CD4-positive, alpha-beta T cell treated with Interleukin-4 for 1 hour (primary cell): ENCODE results near the gene POU2AF3.
"Not testable (repeated sequence)": the region's sequence is repeated elsewhere in the genome, so short reads cannot be mapped to it uniquely, and the experiment has no call there.

Experiments used
- DNase-seq, 2 donors: peaks; one replicate each; pipeline ENCODE4 v3.0.0-alpha.2; 2020 to 2022

The POU2AF3 gene, protein sequence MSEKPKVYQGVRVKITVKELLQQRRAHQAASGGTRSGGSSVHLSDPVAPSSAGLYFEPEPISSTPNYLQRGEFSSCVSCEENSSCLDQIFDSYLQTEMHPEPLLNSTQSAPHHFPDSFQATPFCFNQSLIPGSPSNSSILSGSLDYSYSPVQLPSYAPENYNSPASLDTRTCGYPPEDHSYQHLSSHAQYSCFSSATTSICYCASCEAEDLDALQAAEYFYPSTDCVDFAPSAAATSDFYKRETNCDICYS

DNA sequence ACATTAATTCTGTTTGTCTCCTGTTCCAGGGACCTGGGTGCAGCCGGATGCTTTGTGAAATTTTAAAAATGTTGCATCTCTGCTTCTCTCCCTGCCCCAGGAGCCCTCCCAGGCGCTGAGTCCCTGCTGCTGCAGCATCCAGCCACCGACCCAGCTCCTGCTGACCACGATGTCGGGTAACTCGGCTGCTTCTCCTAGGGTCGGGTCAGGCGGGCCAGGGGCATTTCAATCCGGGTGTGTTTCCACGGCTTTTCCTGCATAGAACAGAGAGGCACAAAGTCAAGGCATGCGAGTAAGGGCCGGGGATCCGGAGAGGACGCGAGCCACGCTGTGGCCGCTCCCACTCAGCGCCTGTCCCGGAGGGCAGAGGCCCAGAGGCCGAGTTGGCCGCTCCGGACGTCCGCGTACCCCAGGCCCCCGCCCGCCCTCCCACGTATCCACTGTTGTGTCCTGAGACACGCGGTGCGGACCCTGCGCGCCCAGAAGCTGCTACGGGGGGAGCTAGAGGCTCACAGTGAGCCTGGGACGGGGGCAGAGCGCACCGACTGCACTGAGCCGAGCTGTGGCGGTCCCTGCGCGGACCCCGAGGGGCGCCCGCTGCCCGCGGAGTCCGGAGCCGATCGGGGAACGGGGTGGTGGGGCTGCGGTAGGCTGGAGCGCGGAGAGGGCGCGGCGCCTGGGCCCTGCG, at the start of gene POU2AF3:
Gene POU2AF3, plus strand, starts transcription at position 134 of the 688 bp plus-strand sequence. Its CDS starts 36 bp downstream, at position 170.
- DNase-seq = no peak

DNA sequence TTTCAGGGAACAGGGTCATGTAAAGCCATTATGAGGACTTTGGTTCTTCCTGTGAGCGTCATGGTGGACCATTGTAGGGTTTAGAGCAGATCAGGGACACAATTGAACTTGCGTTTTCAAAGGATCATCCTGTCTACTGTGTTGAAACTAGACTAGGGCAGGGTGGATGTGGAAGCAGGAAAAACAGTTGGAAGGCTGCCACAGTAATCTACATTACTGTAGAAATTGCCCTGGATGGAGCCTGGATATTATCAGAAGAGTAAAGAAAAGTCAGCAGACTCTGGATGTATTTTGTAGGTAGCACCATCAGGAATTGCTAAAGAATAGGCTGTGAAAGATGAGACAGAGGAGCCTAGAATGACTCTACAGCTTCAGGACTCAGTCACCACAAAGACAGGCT, 47.4 kb upstream of the POU2AF3 start:
- no peak for DNase-seq

DNA sequence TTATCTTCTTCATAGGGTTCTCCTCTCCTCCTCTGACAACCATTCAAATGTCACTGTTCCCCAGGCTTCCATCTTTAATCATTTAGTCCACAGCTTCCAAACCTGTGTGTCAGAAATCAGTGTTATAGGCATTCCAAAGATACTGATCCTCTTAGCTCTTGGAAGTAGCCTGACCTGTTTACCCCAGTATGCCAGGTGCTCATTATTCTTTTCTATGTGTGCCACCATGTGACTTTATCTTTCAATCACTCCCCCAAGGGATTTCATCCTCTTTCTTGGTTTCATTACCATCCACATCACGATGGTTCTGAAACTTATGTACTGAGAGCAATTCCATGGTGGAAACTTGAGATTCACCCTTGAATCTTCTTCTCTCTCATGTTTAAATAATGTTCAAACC, 45.2 kb upstream of the POU2AF3 start:
- DNase-seq = no peak

DNA sequence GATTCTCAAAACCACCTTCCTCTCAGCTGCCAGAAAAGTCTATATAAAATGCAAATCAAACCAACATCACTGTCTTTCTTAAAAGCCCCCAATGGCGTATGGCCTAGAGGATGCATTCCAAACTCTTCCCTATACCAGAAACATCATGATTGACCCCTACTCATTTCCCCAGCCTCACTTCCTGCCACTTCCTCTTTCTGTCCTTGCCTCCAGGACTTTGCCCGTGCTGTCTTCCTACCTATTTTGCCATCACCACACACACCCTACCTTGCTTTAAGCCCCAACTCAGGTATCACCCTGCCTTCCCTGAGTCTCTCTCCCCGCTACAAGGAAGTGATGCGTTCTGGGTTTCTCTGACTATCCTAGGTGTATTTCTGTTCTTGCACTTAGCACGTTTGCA, 44.7 kb upstream of the POU2AF3 start:
- no peak for DNase-seq

DNA sequence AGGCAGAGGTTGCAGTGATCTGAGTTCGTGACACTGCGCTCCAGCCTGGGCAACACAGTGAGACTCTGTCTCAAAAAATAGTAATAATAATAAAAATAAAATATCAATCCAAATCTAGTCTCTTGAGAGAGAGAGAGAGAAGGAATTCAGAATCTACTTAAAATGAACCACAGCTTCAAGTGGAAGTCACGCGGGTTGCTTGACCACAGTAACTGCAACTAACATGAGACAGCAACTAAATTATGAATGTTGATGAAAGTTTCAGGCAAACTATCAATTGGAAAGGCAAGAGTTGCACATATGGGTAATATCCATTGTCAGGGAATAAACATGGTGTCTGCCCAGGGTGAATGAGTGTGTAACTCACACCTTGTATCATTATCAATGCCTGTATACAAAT, 40.3 kb upstream of the POU2AF3 start:
- no peak for DNase-seq

DNA sequence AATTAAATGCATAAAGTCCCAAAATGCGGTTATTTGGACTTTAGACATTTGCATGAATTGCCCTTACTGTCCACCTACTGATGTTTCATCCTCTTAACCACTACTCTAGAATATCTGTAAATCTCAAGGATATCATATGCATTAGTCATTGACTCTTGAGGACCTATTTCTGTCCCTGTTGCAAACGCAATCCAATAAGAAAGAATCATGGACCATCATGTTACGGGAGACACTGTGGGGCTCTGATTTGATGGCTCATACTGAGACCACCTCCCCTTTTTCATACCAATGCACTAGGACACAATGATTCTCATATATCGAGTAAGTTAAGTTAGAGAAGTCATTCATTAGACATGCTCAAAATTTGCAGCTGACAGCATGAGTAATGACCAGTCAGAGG, 38.5 kb upstream of the POU2AF3 start:
- no peak for DNase-seq

DNA sequence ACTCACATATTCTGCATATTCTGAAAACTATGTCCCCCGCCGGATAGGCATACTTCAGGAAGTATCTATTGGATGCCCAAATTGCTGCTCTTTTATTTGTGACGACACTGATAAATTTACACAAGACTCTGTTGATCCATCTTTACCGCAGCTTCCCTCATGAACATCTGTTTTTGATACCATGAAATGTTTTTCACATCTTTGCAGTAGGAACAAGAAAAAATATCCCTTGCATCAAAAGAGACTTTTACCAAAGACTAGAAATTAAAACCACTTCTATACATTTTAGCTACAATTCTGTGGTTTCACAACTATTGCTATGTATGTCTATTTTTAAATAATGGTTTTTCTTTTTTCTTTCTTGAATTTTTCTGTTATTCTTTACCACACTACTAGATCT, 37.5 kb upstream of the POU2AF3 start:
- no peak for DNase-seq

DNA sequence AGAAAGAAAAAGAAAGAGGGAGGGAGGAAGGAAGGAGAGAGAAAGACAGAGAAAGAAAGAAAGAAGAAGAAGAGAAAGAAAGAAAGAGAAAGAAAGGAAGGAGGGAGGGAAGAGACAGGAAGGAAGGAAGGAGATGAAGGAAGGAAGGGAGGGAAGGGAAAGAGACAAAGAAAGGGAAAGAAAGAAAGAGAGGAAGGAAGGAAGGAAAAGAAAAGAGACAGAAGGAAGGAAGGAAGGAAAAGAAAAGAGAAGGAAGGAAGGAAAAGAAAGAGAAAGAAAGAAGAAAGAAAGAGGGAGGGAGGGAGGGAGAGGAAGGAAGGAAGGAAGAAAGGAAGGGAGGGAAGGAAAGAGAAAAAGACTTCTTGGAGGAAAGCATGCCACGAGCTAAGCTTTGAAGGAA, 33.7 kb upstream of the POU2AF3 start:
- no peak for DNase-seq

DNA sequence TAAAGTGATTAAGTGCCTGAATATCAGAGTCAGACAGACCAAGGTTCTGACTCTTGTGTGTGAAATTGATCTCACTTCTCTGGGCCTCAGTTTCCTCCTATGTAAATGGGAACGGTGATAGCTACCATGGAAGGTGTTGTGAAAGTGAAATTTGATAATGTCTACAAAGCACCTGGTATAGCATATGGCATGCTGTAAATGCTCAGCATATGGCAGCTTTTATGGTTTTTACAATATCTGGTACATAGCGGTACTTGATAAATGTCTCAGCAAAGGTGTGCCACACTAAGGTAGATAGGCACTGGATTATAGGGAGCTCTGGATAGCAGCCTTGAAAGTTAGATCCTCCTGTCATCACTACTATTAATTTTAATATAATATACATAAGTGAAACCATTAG, 32.9 kb upstream of the POU2AF3 start:
- no peak for DNase-seq

DNA sequence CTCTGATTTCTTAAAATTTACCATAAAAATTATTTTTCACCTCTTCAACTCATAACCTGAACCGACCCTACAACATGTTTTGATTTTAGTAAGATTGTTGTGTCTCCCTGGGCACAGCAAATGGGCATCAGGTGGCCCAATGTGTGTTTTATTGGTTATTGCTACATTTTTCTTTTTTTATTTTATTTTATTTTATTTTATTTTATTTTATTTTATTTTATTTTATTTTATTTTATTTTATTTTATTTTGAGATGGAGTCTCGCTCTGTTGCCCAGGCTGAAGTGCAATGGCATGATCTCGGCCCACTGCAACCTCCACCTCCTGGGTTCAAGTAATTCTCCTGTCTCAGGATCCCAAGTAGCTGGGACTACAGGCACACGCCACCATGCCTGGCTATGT, 30.0 kb upstream of the POU2AF3 start:
- DNase-seq = not testable (repeated sequence)

DNA sequence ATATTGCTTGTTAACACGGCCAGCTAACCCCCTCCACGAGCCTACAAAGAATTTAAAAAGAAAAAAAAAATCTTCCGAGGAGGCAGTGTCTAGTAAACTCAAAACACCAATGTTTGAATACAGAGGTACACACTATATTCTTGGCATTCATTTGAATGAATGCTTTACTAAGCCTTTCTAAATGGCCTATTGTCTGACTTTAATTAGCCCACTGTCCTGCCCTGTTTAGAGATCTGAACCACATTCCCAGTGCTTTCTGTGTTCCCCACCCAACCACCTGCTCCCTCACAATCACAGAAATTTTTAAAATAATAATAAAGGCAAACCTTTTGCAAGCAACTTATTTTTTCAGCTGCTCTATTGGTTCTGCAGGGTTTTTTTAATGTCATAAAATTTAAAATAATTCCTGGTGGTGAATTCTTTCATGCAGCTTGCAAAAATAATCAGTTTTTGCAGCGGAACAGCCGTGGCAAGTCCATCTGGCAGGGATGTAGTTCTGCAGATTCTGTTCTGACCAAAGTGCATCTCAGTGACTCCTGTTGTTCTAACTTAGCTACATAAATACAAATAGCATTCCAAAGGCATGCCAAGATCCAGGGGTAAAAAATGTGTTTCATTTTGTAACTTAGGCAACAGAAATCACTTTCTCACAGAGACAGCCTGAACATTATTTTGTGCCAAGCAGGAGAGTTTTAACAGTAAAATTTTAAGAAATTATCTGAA, 29.0 kb upstream of the POU2AF3 start:
- DNase-seq = no peak

DNA sequence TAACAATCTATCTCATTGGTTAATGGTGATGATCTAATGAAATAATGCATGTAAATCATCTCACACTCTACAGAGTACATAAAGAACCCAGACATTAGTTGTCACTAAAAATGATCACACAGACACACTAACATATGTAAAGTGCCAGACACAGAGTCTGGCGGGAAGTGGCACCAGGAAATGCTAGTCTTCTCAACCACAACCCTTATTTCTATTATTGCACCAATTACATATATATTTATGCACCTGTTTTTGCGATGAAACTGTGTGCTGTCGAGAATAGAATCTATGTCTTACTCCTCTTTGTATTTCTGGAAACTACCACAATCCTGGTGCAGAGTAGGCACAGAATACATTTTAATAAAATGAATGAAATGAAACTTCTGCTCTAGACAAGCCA, 25.9 kb upstream of the POU2AF3 start:
- no peak for DNase-seq

DNA sequence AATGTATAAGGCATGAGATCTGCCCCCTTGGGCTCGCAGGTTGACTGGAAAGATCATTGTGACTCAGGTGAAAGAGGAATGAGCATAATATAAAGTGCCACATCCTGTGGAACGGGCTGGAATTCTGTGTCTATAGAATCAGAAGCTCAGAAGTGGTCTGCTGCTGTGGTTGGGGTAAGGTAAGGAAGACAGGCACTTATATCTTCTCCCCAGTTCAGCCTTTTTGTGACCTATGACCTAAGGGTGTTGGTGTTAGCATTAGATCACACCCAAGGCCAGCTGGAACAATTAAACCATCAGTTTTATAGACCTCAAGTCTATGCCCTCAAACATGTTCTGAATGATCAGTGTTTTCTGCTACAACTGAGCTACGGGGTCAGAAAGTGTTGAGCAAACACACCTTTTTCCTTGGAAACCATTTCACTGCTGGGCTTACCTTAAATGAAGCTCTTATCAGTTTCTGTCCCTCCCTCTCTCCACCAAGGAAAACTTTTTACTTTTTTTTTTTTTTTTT, 15.7 kb upstream of the POU2AF3 start:
- DNase-seq = no peak

DNA sequence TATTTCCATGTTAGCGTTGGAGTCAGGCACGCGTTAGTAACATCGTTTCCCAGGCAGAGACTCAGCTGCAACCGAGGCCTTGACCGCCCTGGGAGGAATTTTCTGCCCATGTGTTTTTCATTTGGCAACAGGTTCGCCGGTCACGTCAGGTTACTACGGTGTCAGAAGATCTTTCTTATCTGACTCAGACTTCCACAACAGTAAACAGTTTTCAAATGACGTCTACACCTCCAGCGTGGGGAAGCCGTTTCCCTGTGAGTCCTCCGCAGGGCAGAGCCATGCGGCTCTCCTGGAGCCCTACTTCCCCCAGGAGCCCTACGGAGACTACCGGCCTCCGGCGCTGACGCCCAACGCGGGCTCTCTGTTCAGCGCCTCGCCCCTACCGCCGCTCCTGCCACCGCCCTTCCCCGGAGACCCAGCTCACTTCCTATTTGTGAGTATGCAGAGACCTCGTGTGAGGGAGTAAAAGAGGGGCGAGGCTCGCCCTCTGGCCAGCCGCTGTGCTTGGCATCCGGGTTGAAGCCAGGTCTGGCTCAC, 14.3 kb upstream of the POU2AF3 start:
- DNase-seq = no peak

DNA sequence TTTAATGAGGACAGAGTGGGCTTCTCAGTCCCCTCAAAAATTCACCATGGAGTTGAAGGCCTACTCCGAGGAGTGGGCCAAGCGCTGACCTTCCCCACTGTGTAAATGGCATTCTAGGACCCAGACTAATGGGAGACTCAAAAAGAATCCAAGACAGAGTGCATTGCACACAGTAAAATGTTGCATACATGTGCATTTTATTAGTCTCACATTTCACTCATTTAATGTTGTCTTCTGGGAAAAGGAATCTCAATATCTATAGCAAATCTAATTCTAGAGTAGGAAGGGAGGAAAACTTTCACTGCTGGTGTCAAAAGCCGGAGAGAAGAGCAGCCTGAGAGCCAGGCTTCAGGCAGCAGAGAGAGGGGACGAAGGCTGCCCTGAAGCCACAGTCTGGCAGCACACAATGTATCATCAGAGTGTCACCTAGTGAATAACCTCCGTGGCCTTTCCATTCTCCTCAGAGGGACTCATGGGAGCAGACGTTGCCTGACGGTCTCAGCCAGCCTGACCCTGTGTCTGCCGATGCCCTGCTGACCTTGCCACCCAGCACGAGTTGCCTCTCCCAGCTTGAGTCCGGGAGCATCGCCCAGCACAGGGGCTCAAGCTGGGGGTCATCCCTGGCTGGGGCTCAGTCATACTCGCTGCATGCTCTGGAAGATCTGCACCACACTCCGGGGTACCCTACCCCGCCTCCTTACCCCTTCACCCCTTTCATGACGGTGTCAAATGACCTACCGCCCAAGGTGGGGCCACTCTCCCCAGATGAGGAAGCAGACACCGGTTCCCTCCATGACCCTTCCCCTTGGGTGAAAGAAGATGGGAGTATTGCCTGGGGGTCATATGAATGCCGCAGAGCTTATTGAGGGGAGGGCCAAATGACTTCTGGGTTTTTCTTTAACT, 12.9 kb upstream of the POU2AF3 start:
- DNase-seq = no peak

DNA sequence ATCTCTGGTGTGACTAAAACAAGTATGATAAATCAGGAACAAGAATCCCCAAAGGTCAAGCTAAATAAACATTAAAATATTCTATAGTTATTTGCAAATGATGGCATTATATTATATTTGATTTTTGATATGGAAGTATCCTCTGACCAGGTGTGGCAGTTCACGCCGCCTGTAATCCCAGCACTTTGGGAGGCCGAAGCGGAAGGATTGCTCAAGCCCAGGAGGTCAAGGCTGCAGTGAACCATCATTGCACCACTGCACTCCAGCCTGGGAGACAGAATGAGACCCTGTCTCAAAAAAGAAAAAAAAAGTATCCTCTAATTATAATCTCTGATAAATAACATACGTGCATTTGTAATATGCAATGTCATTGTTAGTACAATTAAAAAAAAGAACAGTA, 6.6 kb upstream of the POU2AF3 start:
- DNase-seq = no peak

DNA sequence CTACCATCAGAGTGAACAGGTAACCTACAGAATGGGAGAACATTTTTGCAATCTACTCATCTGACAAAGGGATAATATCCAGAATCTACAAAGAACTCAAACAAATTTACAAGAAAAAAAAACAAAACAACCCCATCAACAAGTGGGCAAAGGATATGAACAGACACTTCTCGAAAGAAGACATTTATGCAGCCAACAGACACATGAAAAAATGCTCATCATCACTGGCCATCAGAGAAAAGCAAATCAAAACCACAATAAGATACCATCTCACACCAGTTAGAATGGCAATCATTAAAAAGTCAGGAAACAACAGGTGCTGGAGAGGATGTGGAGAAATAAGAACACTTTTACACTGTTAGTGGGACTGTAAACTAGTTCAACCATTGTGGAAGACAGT, 5.9 kb upstream of the POU2AF3 start:
- not testable (repeated sequence) for DNase-seq

DNA sequence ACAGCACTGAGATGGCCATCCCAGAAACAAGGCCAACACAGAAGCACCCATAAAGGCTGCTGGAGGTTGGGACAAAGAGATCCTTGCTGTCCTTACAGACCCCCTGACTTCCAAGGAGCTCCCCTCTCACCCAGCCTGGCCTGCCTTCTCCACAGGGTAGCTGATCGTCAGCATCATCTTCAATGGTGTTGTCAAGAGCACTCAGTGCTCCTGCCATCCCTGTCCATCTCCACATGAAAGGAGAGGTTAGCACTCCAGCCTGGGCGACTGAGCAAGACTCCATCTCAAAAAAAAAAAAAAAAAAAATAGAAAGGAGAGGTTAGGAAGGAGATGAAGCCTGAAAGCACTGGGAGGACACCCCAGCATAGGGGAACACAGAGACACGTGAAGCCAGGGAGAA, 2.1 kb upstream of the POU2AF3 start:
- DNase-seq = no peak

DNA sequence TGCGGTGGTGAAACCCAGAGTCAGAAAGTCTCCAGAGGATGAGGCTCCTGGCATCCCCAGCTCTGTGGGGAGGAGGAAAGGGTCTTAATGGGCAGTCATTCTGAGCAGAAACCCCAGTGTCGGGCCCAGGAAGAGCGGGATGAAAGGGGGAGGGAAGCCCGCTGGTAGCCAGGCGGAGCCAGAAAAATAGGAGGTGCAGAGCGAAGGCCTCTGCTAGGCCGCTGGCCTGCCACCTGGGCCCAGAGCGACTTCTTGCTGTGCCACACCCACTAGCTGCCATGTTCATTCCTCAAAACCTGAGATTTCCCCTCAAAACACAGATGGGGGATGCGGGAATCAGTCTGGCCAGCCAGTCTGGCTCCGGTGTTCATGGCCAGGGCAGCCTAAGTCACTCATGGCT, 650 bp upstream of the POU2AF3 start:
- DNase-seq = no peak

DNA sequence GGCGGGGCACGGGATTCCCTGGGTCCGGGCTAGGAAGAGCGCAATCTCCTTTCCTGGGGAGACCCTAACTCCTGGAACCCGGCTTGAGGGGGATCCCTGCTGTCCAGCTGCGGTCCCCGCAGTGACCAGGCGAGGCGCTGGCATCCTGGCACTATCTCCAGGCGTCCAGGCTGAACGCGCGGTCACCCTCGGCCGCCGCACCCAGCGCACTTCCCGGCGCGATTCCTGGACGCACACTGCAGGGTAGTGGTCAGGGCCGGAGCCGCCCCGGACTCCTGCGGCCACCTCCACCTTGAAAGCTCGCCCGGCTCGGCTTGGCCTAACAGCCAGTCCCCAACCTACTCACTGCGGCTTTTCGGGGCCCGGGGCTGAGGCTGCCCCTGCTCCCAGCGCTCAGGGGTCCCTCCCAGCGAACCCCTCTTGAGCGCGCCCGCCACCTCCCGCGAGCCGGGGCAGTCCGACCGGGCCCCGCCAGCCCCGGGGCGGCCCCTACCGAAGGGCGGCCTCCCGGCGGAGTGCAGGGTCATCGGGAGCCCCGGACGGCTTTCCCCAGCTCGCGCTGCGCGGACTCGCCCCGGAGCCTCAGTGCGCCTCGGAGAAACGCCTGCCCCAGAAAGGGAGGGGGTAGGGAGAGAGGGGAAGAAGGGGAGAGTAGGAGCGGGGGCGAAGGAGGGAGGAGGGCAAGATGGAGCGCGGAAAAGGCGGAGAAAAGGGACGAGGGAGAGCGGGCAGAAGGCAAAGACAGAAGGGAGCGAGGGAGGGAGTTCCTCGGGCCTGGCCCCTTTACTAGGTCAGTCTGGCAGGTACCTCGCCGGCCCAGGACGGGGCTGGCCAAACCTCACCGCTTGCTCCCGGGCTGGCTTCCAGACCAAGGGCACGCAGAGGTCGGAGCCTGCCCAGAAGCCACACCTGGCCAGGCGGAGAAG, 1.0 kb downstream of the POU2AF3 start:
- DNase-seq = no peak

DNA sequence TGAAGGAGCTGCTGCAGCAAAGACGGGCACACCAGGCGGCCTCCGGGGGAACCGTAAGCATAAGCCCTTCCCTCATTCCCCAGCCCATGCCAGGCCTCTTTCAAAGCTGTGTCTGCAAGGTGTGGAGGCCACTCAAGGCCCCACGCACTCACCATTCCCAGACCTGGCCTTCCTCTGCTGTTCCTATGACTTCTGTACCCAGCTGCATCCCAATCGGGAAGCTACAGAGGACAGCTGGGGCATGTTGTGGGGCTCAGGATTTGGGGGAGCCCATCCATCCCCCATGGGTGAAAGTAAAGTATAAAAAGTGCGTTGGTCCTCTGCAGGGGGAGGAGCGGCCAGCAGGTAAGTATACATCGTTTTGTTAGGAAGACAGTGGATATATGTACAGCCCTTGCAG, 2.2 kb downstream of the POU2AF3 start:
- DNase-seq = no peak
